Measurements from ENCODE around the gene INTS1.

INTS1 gene

GRCh38 chr7:1503816-1504775 lies at the start of gene INTS1:
Gene INTS1, minus strand, starts transcription at chr7:1504389. Its CDS starts 429 bp downstream, at chr7:1503960.
- DNase-seq = peak; percentile 95 to 96

GRCh38 chr7:1553512-1554210 lies 49.5 kb upstream of the INTS1 start:
- DNase-seq = no peak

- DNase-seq = no peak
Observed at GRCh38 chr7:1552200-1552599, 48.0 kb upstream of the INTS1 start.

GRCh38 chr7:1550846-1551155 lies 46.6 kb upstream of the INTS1 start:
- no peak for DNase-seq

- no peak for DNase-seq
Observed at GRCh38 chr7:1550005-1550845, 46.0 kb upstream of the INTS1 start.

GRCh38 chr7:1549357-1550004 lies 45.3 kb upstream of the INTS1 start:
- DNase-seq = no peak

GRCh38 chr7:1548944-1549343 lies 44.8 kb upstream of the INTS1 start:
- DNase-seq = no peak

- no peak for DNase-seq
Observed at GRCh38 chr7:1548438-1548831, 44.2 kb upstream of the INTS1 start.

- DNase-seq = no peak
Observed at GRCh38 chr7:1547777-1548437, 43.7 kb upstream of the INTS1 start.

GRCh38 chr7:1546909-1547776 lies 43.0 kb upstream of the INTS1 start:
- no peak for DNase-seq

GRCh38 chr7:1546274-1546908 lies 42.2 kb upstream of the INTS1 start:
- no peak for DNase-seq

GRCh38 chr7:1545417-1546246 lies 41.4 kb upstream of the INTS1 start:
- DNase-seq = no peak

- DNase-seq = no peak
Observed at GRCh38 chr7:1544896-1545416, 40.8 kb upstream of the INTS1 start.

- DNase-seq = no peak
Observed at GRCh38 chr7:1544178-1544895, 40.1 kb upstream of the INTS1 start.

GRCh38 chr7:1543826-1544177 lies 39.6 kb upstream of the INTS1 start:
- peak in 1 of 2 experiments; percentile 14 for DNase-seq

GRCh38 chr7:1542841-1543747 lies 38.9 kb upstream of the INTS1 start:
- no peak for DNase-seq

GRCh38 chr7:1542329-1542728 lies 38.1 kb upstream of the INTS1 start:
- no peak for DNase-seq
